Loucy (cell line): ENCODE data around the gene TIMM13.
"Not testable (repeated sequence)": the region's sequence is repeated elsewhere in the genome, so short reads cannot be mapped to it uniquely, and the experiment has no call there.

ENCODE experiments used
- EZH2phosphoT487 ChIP-seq: fragments of 200-600 bp; IDR thresholded peaks from 2 replicates; pipeline ENCODE4 v1.6.1; 2018; ENCODE audit warnings: antibody characterized with exemption, mild to moderate bottlenecking, moderate library complexity, borderline replicate concordance
- TF ChIP-seq, protein P1 (sequence below): fragments of 200-600 bp; sonication (generic); conservative IDR thresholded peaks from 2 replicates; pipeline ENCODE4 v1.5.1; 2014; ENCODE audit warnings: mild to moderate bottlenecking, antibody characterized with exemption, low read length

DNA sequence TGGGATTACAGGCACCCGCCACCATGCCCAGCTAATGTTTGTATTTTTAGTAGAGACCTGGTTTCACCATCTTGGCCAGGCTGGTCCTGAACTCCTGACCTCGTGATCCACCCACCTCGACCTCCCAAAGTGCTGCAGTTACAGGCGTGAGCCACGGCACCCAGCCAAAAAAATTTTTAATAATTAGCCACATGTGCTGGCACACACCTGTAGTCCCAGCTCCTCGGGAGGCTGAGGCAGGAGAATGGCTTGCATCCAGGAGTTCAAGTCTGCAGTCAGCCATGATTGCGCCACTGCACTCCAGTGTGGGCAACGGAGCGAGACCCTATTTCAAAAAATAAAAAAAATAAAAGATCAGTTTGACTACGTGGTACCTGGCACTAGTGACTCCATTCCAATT, 31.4 kb upstream of the TIMM13 start:
- TF ChIP-seq, protein P1, sequence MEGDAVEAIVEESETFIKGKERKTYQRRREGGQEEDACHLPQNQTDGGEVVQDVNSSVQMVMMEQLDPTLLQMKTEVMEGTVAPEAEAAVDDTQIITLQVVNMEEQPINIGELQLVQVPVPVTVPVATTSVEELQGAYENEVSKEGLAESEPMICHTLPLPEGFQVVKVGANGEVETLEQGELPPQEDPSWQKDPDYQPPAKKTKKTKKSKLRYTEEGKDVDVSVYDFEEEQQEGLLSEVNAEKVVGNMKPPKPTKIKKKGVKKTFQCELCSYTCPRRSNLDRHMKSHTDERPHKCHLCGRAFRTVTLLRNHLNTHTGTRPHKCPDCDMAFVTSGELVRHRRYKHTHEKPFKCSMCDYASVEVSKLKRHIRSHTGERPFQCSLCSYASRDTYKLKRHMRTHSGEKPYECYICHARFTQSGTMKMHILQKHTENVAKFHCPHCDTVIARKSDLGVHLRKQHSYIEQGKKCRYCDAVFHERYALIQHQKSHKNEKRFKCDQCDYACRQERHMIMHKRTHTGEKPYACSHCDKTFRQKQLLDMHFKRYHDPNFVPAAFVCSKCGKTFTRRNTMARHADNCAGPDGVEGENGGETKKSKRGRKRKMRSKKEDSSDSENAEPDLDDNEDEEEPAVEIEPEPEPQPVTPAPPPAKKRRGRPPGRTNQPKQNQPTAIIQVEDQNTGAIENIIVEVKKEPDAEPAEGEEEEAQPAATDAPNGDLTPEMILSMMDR, result not testable (repeated sequence)
- TF ChIP-seq EZH2phosphoT487, result not testable (repeated sequence)
